CD14-positive monocyte (primary cell): Measurements from ENCODE around the gene VAV2. TPM values are rescaled to one million over a fixed set of nuclear protein-coding genes. Genes with fewer than 3 reads are reported as not detected.
"Not testable (repeated sequence)": the region's sequence is repeated elsewhere in the genome, so short reads cannot be mapped to it uniquely, and the experiment has no call there.

ENCODE experiments used
- DNase-seq, 3 donors: peaks; one replicate each; pipeline ENCODE4 v3.0.0-alpha.2; 2011 to 2022
- H2AFZ ChIP-seq: 2 replicates; pipeline ENCODE4 v1.6.0; 2012; ENCODE audit warnings: mild to moderate bottlenecking, low read depth, low read length, inconsistent platforms; ENCODE audit not compliant: insufficient read depth, poor library complexity, severe bottlenecking
- H3K27ac ChIP-seq, 2 donors: 1 replicate in 1 of 2; 2 replicates in 1 of 2; pipeline ENCODE4 v1.5.1; 2012 to 2013; ENCODE audit warnings: low read length in 2 of 2, control low read depth in 1 of 2, inconsistent platforms in 1 of 2, low read depth in 1 of 2, mild to moderate bottlenecking in 1 of 2
- H3K27me3 ChIP-seq, 2 donors: one replicate each; pipeline versions ENCODE4 v1.6.0 to v1.6.1; 2011 to 2013; ENCODE audit warnings: low read length in 2 of 2; ENCODE audit not compliant: control insufficient read depth in 2 of 2, insufficient read depth in 2 of 2
- H3K36me3 ChIP-seq, 2 donors: replicated peaks in 1 of 2; 1 replicate in 1 of 2; 2 replicates in 1 of 2; pipeline versions ENCODE4 v1.5.1 to v1.6.1; 2012 to 2013; ENCODE audit warnings: low read length in 2 of 2, control low read depth in 1 of 2, inconsistent platforms in 1 of 2, mild to moderate bottlenecking in 1 of 2; ENCODE audit not compliant: insufficient read depth in 2 of 2, control insufficient read depth in 1 of 2
- H3K4me1 ChIP-seq, 2 donors: 1 replicate in 1 of 2; 2 replicates in 1 of 2; pipeline versions ENCODE4 v1.5.1 to v1.6.1; 2012 to 2013; ENCODE audit warnings: low read length in 2 of 2, control low read depth in 1 of 2, inconsistent platforms in 1 of 2, mild to moderate bottlenecking in 1 of 2, moderate library complexity in 1 of 2; ENCODE audit not compliant: insufficient read depth in 2 of 2, control insufficient read depth in 1 of 2
- H3K4me2 ChIP-seq: replicated peaks from 2 replicates; pipeline ENCODE3; 2012; ENCODE audit warnings: low read length, moderate library complexity, mild to moderate bottlenecking; ENCODE audit not compliant: poor library complexity, severe bottlenecking; ENCODE audit errors: extremely low read depth
- H3K4me3 ChIP-seq, 3 experiments: fragments of 200-600 bp in 1 of 3; sonication (generic) in 1 of 3; replicated peaks in 1 of 3; 1 replicate in 2 of 3; 2 replicates in 1 of 3; pipeline ENCODE4 v1.5.1; 2011 to 2013; ENCODE audit warnings: low read length in 3 of 3, mild to moderate bottlenecking in 3 of 3, control low read depth in 2 of 3, low read depth in 2 of 3, inconsistent platforms in 1 of 3, moderate library complexity in 1 of 3
- H3K79me2 ChIP-seq: 2 replicates; pipeline ENCODE4 v1.6.0; 2012; ENCODE audit warnings: mild to moderate bottlenecking, control low read depth, inconsistent platforms, low read length, moderate library complexity; ENCODE audit not compliant: insufficient read depth
- H3K9ac ChIP-seq: 2 replicates; pipeline ENCODE4 v1.6.0; 2017; ENCODE audit warnings: low read length, mild to moderate bottlenecking; ENCODE audit not compliant: insufficient read depth, poor library complexity, severe bottlenecking
- H3K9me3 ChIP-seq, 2 donors: replicated peaks in 1 of 2; 1 replicate in 1 of 2; 2 replicates in 1 of 2; pipeline versions ENCODE4 v1.5.1 to v1.6.1; 2012 to 2013; ENCODE audit warnings: low read length in 2 of 2, control low read depth in 1 of 2; ENCODE audit not compliant: control insufficient read depth in 1 of 2, insufficient read depth in 1 of 2
- H4K20me1 ChIP-seq: 2 replicates; pipeline ENCODE4 v1.6.0; 2012; ENCODE audit warnings: mild to moderate bottlenecking, low read length, control low read depth, moderate library complexity; ENCODE audit not compliant: insufficient read depth
- H3K27ac Mint-ChIP-seq, 7 donors: one replicate each; pipeline ENCODE4 v1.8.0; 2020; ENCODE audit warnings: mild to moderate bottlenecking in 7 of 7, mixed read lengths in 7 of 7, moderate library complexity in 6 of 7, inconsistent platforms in 2 of 7
- H3K27me3 Mint-ChIP-seq, 3 donors: one replicate each; pipeline ENCODE4 v1.8.0; 2021 to 2022; ENCODE audit warnings: low read depth in 3 of 3, mild to moderate bottlenecking in 3 of 3, mixed read lengths in 3 of 3, moderate library complexity in 3 of 3, inconsistent platforms in 1 of 3
- H3K36me3 Mint-ChIP-seq, 2 donors: one replicate each; pipeline ENCODE4 v1.8.0; 2020; ENCODE audit warnings: mixed read lengths in 2 of 2, inconsistent platforms in 1 of 2, mild to moderate bottlenecking in 1 of 2
- H3K4me1 Mint-ChIP-seq: one replicate; pipeline ENCODE4 v1.8.0; 2020; ENCODE audit warnings: mild to moderate bottlenecking, mixed read lengths
- H3K4me3 Mint-ChIP-seq, 2 donors: one replicate each; pipeline ENCODE4 v1.8.0; 2020; ENCODE audit warnings: mild to moderate bottlenecking in 2 of 2, mixed read lengths in 2 of 2, moderate library complexity in 1 of 2
- H3K9me3 Mint-ChIP-seq, 7 donors: one replicate each; pipeline ENCODE4 v1.8.0; 2020 to 2022; ENCODE audit warnings: mixed read lengths in 7 of 7, mild to moderate bottlenecking in 6 of 7, moderate library complexity in 6 of 7, inconsistent platforms in 2 of 7
- CTCF ChIP-seq: fragments of 200-600 bp; IDR thresholded peaks from one replicate; pipeline ENCODE4 v1.8.0; 2022; ENCODE audit warnings: antibody characterized with exemption, mild to moderate bottlenecking
- WGBS: methylation state at CpG from one replicate; pipeline ENCODE4 v1.1.5; 2013; ENCODE audit warnings: missing lambda C conversion rate; ENCODE audit not compliant: insufficient coverage; 5-methylcytosine and 5-hydroxymethylcytosine counted together
- intact Hi-C, 2 donors: fragments of 100-400 bp; cut with micrococcal nuclease; formaldehyde crosslinking; loops; one replicate each; pipeline versions ENCODE4 v1.15.0 to v1.15.1; 2023
- polyA plus RNA-seq, 3 donors: library from polyadenylated mRNA; depleted of rRNA in 1 of 3; unstranded in 2 of 3; stranded (reverse) in 1 of 3; fragments of 300-500 nt in 2 of 3; fragments of >200 nt in 1 of 3; fragmentation: Illumina TruSeq in 2 of 3; gene quantifications; 1 replicate in 2 of 3; 2 replicates in 1 of 3; pipeline ENCODE4 v1.2.3, GENCODE V29; 2012 to 2021

VAV2 gene
- polyA plus RNA-seq, 3 donors, result 2.3 to 13.6 (median 2.3) TPM

GRCh38 chr9:133958756-133959155, 33.4 kb downstream of the VAV2 start:
- no peak for DNase-seq
- Mint-ChIP-seq H3K36me3 (peaks cover 7% of the 10 kb centered on the region in 2 donors), H3K9me3 (peaks cover 0 to 2% (median 0%) of the 10 kb centered on the region in 7 donors), H3K4me3 (peak overlapping the region in 1 of 2 donors; percentile 53), H3K27me3 (peaks cover 6 to 17% (median 15%) of the 10 kb centered on the region in 3 donors), H3K4me1 (peaks cover 59% of the 10 kb centered on the region), H3K27ac (no peak overlapping the region)
- Histone ChIP-seq H3K27me3 (peaks cover 0 to 2% of the 10 kb centered on the region in 2 donors), H3K9me3 (no peaks in the 10 kb centered on the region), H3K4me2 (no peak overlapping the region), H3K9ac (no peak overlapping the region), H3K36me3 (no peaks in the 10 kb centered on the region), H4K20me1 (peaks cover 79% of the 10 kb centered on the region), H3K27ac (no peak overlapping the region), H2AFZ (no peak overlapping the region), H3K4me3 (no peak overlapping the region), H3K79me2 (peaks cover 37% of the 10 kb centered on the region), H3K4me1 (peaks cover 49 to 60% of the 10 kb centered on the region in 2 donors)
- intact Hi-C loops, result loop anchor here in 1 of 2 donors (5.0 kb wide), 1 partner anchor 34 kb away; the partner anchor contains the start of gene VAV2
- 36% methylated on average over 6 of the region's 6 CpGs for WGBS
- no peak for TF ChIP-seq CTCF

GRCh38 chr9:133957772-133958171, 34.4 kb downstream of the VAV2 start:
- peaks cover 79% of the 10 kb centered on the region for H4K20me1 ChIP-seq

More at GRCh38 chr9:133957772-133958171, 34.4 kb downstream of the VAV2 start:
- DNase-seq, H3K4me2 ChIP-seq, H3K4me3 ChIP-seq, H3K36me3 Mint-ChIP-seq, H3K27ac ChIP-seq, H3K27ac Mint-ChIP-seq, H3K9me3 ChIP-seq, H2AFZ ChIP-seq, H3K9me3 Mint-ChIP-seq, H3K27me3 ChIP-seq, H3K9ac ChIP-seq, H3K4me3 Mint-ChIP-seq, H3K36me3 ChIP-seq: not testable (repeated sequence)
- H3K4me1 Mint-ChIP-seq, result peaks cover 59% of the 10 kb centered on the region
- Histone ChIP-seq H3K4me1 (peaks cover 49 to 60% of the 10 kb centered on the region in 2 donors), H3K79me2 (peaks cover 34% of the 10 kb centered on the region)
- intact Hi-C loops, result loop anchor here in 1 of 2 donors (5.0 kb wide), 1 partner anchor 35 kb away; the partner anchor contains the start of gene VAV2
- H3K27me3 Mint-ChIP-seq, result peaks cover 6 to 15% (median 14%) of the 10 kb centered on the region in 3 donors
- WGBS, result no CpG with 5 or more reads among the region's 7 CpGs
